ENCODE data around the gene GTPBP8. TPM values are rescaled to one million over a fixed set of nuclear protein-coding genes. Genes with fewer than 3 reads are reported as not detected.

The GTPBP8 gene
- total and polyA plus RNA-seq, 2 of the 13 experiments (the other 11 are each of a cell fraction or from before 2014, with no cell fraction given): 12.5 to 16.7 TPM

DNA sequence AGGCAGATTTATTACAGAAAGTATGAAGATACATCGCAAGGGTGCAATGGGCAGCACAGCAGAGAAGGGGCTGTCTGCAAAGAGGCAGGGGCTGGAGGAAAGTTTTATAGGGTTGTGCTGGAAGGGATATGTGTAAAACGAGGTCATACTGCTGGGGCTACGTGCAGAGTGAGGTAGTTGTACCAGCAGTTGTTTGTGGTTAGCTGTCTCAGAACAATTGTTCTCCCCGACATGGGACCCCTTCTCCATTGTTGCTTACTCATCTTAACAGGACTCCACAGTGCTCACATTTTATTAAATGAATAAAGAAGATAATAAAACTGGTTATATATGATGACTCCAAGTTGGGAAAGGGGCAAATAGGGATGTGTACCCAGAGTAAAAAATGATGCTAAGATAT is 49.4 kb downstream of the GTPBP8 start:
- ATAC-seq (no peak), FAIRE-seq (no peak), DNase-seq (ENCODE audit: low spot score) (no peak)
- Histone ChIP-seq H4K20me1 (ENCODE audit: insufficient read depth, low read length) (no peaks in the 10 kb centered on the region), H3K79me2 (ENCODE audit: insufficient read depth, low read length) (no peaks in the 10 kb centered on the region), H3K4me3 (replicated peaks in 1 of 3; ENCODE audit: insufficient read depth in 1 of 3, low read depth in 2 of 3, low read length in 3 of 3) (no peak overlapping the region), H2AFZ (ENCODE audit: low read length) (no peak overlapping the region), H3K27ac (ENCODE audit: extremely low read length, insufficient read depth, low read length) (no peak overlapping the region), H3K4me1 (ENCODE audit: insufficient read depth, low read length) (no peaks in the 10 kb centered on the region), H3K4me2 (ENCODE audit: low read depth, low read length) (no peak overlapping the region), H3K9ac (ENCODE audit: insufficient read depth, low read depth, low read length) (no peak overlapping the region), H3K36me3 (replicated peaks in 1 of 2; ENCODE audit: control insufficient read depth in 1 of 2, insufficient read depth in 2 of 2, low read length in 2 of 2) (no peaks in the 10 kb centered on the region), H3K9me3 (ENCODE audit: low read length) (0 out of 2 replicates have a peak, but pooled peaks cover 4% of the 10 kb centered on the region), H3K27me3 (ENCODE audit: control insufficient read depth in 1 of 2, insufficient read depth in 2 of 2, low read length in 2 of 2) (peaks cover 0 to 1% of the 10 kb centered on the region in 2 experiments; a peak in 1 of 5 replicates)
- WGBS (ENCODE audit: low lambda C conversion rate): 25% methylated on average over 4 of the region's 4 CpGs
- intact Hi-C loops (cut with micrococcal nuclease; ENCODE audit: unreplicated experiment): no loop called here
- TF ChIP-seq PHB2 (IDR thresholded peaks at IDR 0.05; ENCODE audit: partially characterized antibody) (no peak), LCORL (IDR thresholded peaks at IDR 0.05) (no peak), LCORL (CRISPR knock-in tag; IDR thresholded peaks at IDR 0.05) (no peak), HOXA9 (CRISPR knock-in tag; IDR thresholded peaks at IDR 0.05; ENCODE audit: borderline replicate concordance) (no peak), EEA1 (CRISPR knock-in tag; IDR thresholded peaks at IDR 0.05; ENCODE audit: borderline replicate concordance) (no peak), ZNF724P (CRISPR knock-in tag; IDR thresholded peaks at IDR 0.05; ENCODE audit: borderline replicate concordance) (no peak), RFXANK (CRISPR knock-in tag; IDR thresholded peaks at IDR 0.05) (no peak), STAT5B (CRISPR knock-in tag; IDR thresholded peaks at IDR 0.05) (no peak), ZBTB7B (CRISPR knock-in tag; IDR thresholded peaks at IDR 0.05) (no peak)
- TF ChIP-seq, protein P1, sequence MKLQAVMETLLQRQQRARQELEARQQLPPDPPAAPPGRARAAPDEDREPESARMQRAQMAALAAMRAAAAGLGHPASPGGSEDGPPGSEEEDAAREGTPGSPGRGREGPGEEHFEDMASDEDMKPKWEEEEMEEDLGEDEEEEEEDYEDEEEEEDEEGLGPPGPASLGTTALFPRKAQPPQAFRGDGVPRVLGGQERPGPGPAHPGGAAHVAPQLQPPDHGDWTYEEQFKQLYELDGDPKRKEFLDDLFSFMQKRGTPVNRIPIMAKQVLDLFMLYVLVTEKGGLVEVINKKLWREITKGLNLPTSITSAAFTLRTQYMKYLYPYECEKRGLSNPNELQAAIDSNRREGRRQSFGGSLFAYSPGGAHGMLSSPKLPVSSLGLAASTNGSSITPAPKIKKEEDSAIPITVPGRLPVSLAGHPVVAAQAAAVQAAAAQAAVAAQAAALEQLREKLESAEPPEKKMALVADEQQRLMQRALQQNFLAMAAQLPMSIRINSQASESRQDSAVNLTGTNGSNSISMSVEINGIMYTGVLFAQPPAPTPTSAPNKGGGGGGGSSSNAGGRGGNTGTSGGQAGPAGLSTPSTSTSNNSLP (IDR thresholded peaks at IDR 0.05; ENCODE audit: low read depth, low read length): no peak
- no TSS peak for BruUV-seq (replicated peaks)
- ChIA-PET POLR2A (no interaction called here), CTCF (ENCODE audit: low intra/inter-chr PET ratio, low total read pairs) (no interaction called here)
- in situ Hi-C loops (cut with HindIII; ENCODE audit: extremely low pct_ligation_motif_present, low pct_unique_long_range_greater_than_20kb): no loop called here
